ENCODE data around the gene FRMD4A.

- TF ChIP-seq POLR2A (IDR thresholded peaks at IDR 0.05) = no peak
- no peak for TF ChIP-seq CTCF (IDR thresholded peaks at IDR 0.05)
Observed at GRCh38 chr10:13678101-13678843, 652.5 kb downstream of the FRMD4A start.

Data from heart left ventricle (tissue), 13 donors.